ENCODE results near the gene SEC14L5. TPM values are rescaled to one million over a fixed set of nuclear protein-coding genes. Genes with fewer than 3 reads are reported as not detected.

Gene SEC14L5
- total RNA-seq, 1 donor from 2014 or later = 3.1 TPM

GRCh38 chr16:4944333-4945281, 13.5 kb upstream of the SEC14L5 start:
- peak; percentile 44 for DNase-seq
- H3K9me3 Mint-ChIP-seq (ENCODE audit: unreplicated experiment) = peaks cover 2% of the 10 kb centered on the region

GRCh38 chr16:4945560-4946502, 12.3 kb upstream of the SEC14L5 start:
- Mint-ChIP-seq H3K27me3 (ENCODE audit: unreplicated experiment) (peaks cover 9% of the 10 kb centered on the region), H3K27ac (ENCODE audit: unreplicated experiment) (no peak overlapping the region), H3K4me1 (ENCODE audit: low read depth, unreplicated experiment) (peaks cover 9% of the 10 kb centered on the region), H3K4me3 (ENCODE audit: unreplicated experiment) (no peak overlapping the region), H3K36me3 (ENCODE audit: unreplicated experiment) (no peaks in the 10 kb centered on the region), H3K9me3 (ENCODE audit: unreplicated experiment) (peaks cover 4% of the 10 kb centered on the region)
- TF ChIP-seq CTCF (IDR thresholded peaks at IDR 0.05; ENCODE audit: partially characterized antibody, unreplicated experiment) = no peak
- DNase-seq = no peak

More at GRCh38 chr16:4944333-4945281, 13.5 kb upstream of the SEC14L5 start:
- Mint-ChIP-seq H3K27ac (ENCODE audit: unreplicated experiment) (no peak overlapping the region), H3K36me3 (ENCODE audit: unreplicated experiment) (no peaks in the 10 kb centered on the region), H3K27me3 (ENCODE audit: unreplicated experiment) (peaks cover 6% of the 10 kb centered on the region), H3K4me3 (ENCODE audit: unreplicated experiment) (peak overlapping the region; percentile 11), H3K4me1 (ENCODE audit: low read depth, unreplicated experiment) (peaks cover 9% of the 10 kb centered on the region)
- TF ChIP-seq CTCF (IDR thresholded peaks at IDR 0.05; ENCODE audit: partially characterized antibody, unreplicated experiment) = no peak

GRCh38 chr16:4946917-4947316, 11.2 kb upstream of the SEC14L5 start:
- H3K4me3 Mint-ChIP-seq (ENCODE audit: unreplicated experiment) = no peak overlapping the region
- DNase-seq = no peak
- no peak for TF ChIP-seq CTCF (IDR thresholded peaks at IDR 0.05; ENCODE audit: partially characterized antibody, unreplicated experiment)
- peaks cover 8% of the 10 kb centered on the region for H3K27me3 Mint-ChIP-seq (ENCODE audit: unreplicated experiment)
- peaks cover 6% of the 10 kb centered on the region for H3K4me1 Mint-ChIP-seq (ENCODE audit: low read depth, unreplicated experiment)
- H3K27ac Mint-ChIP-seq (ENCODE audit: unreplicated experiment) = no peak overlapping the region
- H3K36me3 Mint-ChIP-seq (ENCODE audit: unreplicated experiment) = no peaks in the 10 kb centered on the region
- H3K9me3 Mint-ChIP-seq (ENCODE audit: unreplicated experiment) = peaks cover 4% of the 10 kb centered on the region

GRCh38 chr16:4947722-4948503, 10.2 kb upstream of the SEC14L5 start:
- H3K27ac Mint-ChIP-seq (ENCODE audit: unreplicated experiment) = no peak overlapping the region
- peaks cover 8% of the 10 kb centered on the region for H3K27me3 Mint-ChIP-seq (ENCODE audit: unreplicated experiment)
- TF ChIP-seq CTCF (IDR thresholded peaks at IDR 0.05; ENCODE audit: partially characterized antibody, unreplicated experiment) = no peak
- peaks cover 4% of the 10 kb centered on the region for H3K9me3 Mint-ChIP-seq (ENCODE audit: unreplicated experiment)
- no peak for DNase-seq
- no peak overlapping the region for H3K4me3 Mint-ChIP-seq (ENCODE audit: unreplicated experiment)
- no peaks in the 10 kb centered on the region for H3K36me3 Mint-ChIP-seq (ENCODE audit: unreplicated experiment)
- peaks cover 6% of the 10 kb centered on the region for H3K4me1 Mint-ChIP-seq (ENCODE audit: low read depth, unreplicated experiment)
